Astrocyte of the cerebellum (primary cell): ENCODE results near the gene MAPK11.
A peak's percentile ranks its signal among the peaks of the same experiment; 100 is the strongest.

Source experiments
- DNase-seq: peaks from one replicate; pipeline ENCODE4 v3.0.0-alpha.2; 2011; ENCODE audit warnings: low read depth
- H3K4me3 ChIP-seq: 2 replicates; pipeline ENCODE4 v1.5.1; 2011; ENCODE audit warnings: mild to moderate bottlenecking, low read depth, low read length, moderate library complexity
- CTCF ChIP-seq: IDR thresholded peaks from 2 replicates; pipeline ENCODE4 v1.5.1; 2012; ENCODE audit warnings: low read length, low read depth, moderate library complexity, mild to moderate bottlenecking; ENCODE audit errors: missing control alignments
- in situ Hi-C: cut with HindIII; loops from 2 replicates; pipeline ENCODE4 v1.10.0; 2017; ENCODE audit warnings: low sequenced_read_pairs

The MAPK11 gene

GRCh38 chr22:50253941-50254340 is 16.2 kb downstream of the MAPK11 start:
- in situ Hi-C loops: no loop called here
- no peak for TF ChIP-seq CTCF
- no peak overlapping the region for H3K4me3 ChIP-seq
- no peak for DNase-seq

DNA sequence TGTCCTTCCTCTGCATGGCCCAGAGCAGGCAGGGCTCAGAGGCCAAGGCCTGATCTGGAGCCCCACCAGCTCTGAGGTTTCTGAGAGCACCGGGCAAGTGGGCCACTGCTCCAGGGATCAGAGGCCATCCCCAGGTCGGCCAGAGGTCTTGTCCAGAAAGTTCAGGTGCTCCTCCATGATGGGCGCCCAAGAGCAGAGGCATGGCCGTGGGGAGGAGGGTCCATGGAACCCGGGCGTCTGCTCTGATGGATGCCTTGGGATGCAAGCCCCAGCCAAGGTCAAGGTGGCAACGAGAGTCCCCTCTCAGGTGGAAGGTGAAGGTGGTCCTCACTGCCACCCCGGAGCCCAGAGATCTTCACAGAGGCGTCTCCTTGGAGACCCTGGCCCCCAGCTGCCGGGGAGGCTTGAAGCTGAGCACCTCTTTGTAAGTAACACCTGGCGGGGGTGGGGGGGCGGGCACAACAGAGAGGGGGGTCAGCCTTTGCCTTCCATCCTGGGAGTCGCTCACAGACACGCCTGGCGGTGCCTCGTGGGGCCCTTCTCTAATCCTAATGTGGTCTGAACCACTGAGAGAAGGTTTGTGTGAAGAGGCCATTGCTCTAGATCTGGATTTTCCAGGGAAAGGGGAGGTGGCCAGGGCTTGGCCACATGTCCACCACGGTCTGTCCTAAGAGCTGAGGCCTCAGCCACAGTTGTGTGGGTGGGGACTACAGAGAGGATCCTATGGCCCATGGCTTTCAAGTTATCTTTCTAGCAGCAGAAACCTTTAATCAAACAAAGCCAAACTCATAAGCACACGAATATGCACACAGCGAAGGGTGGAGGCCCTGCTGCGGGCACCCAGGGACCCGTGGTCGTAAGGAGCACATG is 16.9 kb downstream of the MAPK11 start:
- no peak overlapping the region for H3K4me3 ChIP-seq

DNA sequence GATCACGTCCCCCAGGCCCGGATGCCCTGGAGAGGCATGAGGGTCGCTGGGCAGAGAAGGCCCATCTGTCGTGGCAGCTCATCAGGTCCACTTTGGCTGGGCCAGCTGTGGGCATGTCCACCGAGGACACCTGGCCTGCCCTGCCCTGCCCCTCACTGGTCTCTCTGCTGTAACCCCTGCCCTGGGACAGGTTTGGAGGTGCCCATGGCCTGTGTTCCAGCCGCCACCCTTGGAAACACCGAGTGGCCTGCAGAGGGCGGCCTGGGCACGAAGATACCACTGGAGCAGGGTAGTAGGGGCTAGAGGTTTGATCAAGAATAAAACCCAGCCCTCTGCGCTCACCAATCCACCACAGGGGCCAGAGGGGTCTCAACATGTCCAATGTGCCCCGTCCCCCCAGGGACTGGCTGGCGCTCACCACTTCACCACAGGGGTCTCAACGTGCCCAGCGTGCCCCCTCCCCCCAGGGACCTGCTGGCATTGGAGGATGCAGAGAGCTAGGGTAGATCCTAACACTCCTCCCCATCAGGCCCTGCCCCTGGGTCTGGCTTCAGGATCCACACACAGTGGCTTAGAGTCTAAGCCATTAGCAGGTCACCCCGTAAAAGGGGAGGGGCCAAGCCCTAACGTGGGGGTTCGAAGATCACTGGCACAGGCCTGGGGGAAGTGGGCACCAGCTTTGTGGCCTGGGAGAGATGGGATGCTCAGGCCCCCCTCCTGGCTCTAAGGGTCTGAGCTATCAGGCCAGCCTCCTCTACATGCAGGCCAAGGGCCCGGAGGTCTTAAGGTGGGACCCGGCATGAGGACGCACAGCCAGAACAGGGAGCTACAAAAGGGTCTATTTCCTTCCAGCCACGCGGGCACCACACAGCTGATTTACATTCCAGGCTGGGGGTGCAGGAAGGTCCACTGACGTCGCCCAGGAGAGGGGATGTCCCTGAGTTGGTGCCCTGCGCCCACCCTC is 17.8 kb downstream of the MAPK11 start:
- in situ Hi-C loops: no loop called here
- no peak overlapping the region for H3K4me3 ChIP-seq
- no peak for DNase-seq
- TF ChIP-seq CTCF: peak; percentile 72

More for the DNA sequence above, 16.9 kb downstream of the MAPK11 start:
- no peak for DNase-seq
- in situ Hi-C loops: no loop called here
- TF ChIP-seq CTCF: no peak

- TF ChIP-seq CTCF: no peak
- DNase-seq: no peak
- peak overlapping the region; percentile 63 for H3K4me3 ChIP-seq
- in situ Hi-C loops: no loop called here
These were observed 18.6 kb downstream of the MAPK11 start for GRCh38 chr22:50251477-50252081.

DNA sequence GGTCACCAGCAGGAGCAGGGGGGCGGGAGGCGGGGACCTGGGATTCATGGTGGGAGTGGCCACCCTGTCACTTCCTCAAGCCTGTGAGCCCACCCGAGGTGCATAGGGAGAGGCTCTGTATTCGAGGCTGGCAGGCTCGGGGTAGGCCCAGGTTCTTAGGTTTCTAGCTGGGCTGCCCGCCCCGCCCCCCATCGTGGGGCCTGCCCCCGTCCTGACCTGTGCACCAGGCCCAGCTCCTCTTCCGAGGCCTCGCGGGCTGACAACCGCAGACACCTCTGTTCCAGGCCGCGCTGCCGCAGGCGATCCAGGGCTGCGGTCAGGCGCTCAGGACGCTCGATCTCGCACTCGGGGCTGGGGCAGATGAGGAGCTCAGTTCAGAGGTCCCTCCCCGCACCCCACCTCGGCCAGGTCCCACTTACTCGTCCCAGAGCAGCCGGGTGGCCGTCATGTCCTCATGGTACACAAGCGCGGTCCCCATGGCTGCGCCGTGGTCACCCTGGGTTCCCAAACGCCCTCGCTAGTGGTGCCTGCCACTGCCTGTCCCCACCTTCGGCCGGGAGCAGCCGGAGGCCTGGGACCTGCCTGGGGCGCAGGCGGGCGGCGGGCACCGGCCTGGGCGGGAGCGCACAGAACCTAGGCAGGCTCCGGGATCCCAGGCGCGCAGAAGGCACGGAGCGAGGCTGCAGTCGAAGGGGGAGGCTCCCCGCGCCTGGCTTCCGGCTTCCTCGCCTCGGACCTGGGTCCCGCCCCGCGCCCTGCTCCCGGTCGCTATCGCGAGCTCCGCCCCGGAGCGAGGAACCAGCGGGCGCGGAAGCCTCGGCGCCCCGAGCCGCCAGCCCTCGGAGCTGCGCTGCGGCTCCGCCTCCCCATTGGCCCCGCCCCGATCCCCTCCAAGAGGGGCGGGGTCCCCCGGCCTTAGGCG is 19.4 kb downstream of the MAPK11 start, which contains the start of gene HDAC10:
HDAC10 (minus strand) TSS at position 711 of the 922 bp plus-strand sequence; CDS start at position 478, 233 bp downstream.
- in situ Hi-C loops: no loop called here
- peak within 1 kb of the TSS; percentile 63 for H3K4me3 ChIP-seq
- DNase-seq: no peak
- no peak for TF ChIP-seq CTCF
